Activated CD4-positive, alpha-beta T cell treated with anti-CD3 and anti-CD28 coated beads for 1 hour (primary cell): ENCODE measurements around the gene SRCIN1.
A peak's percentile ranks its signal among the peaks of the same experiment; 100 is the strongest.

Experiments used
- DNase-seq: peaks from one replicate; pipeline ENCODE4 v3.0.0-alpha.2; 2020

The SRCIN1 gene

DNA sequence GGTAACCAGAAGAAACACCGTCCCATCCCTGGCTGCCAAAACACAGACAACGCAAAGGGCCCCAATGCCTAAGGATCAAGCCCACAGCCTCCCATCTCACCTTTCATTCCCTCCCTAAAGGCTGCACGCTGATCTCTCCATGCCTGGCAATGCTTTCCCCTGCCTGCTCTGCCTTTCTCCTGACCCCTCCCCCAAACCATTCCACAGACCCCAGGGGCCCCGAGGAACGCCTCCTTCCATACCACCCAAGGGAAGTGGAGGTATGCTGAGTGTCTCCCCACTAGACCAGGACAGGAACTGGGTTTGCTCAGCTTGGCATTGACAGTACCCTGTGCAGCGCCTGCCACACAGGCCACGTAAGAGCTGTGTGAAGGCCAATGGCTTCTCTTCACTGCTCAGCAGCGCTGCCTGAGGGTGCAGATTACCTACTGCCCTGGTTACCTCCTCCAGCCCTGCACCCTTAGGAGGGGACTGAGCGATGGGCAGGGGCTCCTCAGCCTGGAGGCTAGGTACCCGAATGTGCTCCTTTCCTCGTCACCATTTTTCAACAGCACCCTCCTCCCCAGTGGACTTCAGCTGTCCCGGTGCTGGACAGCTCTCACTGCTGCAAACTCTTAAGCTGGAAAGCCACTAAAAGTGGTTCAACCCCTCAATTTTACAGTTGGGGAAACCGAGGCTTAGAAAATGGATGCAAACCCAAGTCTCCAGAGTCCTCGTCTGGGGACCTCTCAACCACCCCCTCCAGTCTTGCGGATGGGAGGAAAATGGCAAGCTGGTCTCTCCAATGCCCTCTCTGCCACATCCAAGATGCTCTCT is 45.0 kb downstream of the SRCIN1 start:
- no peak for DNase-seq

- no peak for DNase-seq
Observed at GRCh38 chr17:38559880-38560230, 45.9 kb downstream of the SRCIN1 start.

DNA sequence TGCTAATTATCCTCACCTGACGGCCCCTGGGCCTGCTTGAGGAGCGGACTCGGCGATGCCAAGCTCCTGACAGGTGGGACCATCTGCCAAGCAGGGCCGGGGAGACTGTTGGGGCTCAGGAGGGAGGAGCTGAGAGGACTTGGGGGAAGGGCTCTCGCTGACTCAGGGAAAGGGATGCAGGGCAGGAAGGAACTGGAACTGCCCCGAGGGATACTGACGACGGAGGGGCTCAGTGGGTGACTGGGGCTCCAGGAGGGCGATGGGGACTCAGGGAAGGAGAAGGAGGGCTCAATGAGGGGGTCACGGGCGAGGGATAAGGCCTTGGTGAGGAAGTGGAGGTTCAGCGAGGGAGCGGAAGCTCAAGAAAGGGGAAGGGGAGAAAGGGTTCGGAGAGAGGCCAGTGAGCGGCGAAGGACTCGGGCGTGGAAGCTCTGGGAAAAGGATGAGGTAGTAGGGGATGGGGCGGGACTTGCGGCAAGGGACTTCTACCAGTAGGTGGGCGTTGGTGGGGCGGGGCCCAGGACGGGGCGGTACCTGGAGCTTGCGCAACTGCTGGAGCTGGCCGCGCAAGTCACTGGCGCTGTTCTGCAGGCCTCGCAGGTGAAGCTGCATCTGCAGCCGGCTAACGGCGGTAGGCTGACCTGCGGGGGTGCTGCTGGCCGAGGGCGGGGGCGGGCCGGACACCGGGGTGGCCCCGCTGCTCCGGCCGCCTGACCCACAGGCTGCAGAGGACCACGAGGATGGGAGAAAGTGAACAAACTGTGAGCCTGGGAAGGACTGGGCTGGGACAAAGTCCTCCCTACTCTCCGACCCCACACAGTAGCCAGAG is 46.5 kb downstream of the SRCIN1 start:
- DNase-seq = peak; percentile 82

DNA sequence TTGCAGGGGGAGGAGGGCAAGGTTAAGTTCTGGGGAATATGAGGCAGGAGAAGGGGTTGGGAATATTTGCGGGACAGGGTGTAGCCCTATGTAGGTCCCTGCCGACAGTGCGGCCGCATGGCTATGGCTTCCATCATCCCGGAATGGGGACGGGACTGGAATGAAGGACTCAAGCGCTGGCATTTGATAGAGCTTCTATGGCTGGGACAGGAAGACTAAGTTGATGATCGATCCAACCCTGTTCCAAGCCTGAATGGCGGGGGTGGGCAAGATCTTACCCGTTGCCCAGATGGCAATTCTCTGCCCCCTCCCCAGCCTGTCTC is 47.1 kb downstream of the SRCIN1 start:
- DNase-seq = no peak

GRCh38 chr17:38557836-38558727 is 47.7 kb downstream of the SRCIN1 start:
- peak; percentile 83 for DNase-seq

GRCh38 chr17:38557396-38557795 is 48.4 kb downstream of the SRCIN1 start:
- no peak for DNase-seq

DNA sequence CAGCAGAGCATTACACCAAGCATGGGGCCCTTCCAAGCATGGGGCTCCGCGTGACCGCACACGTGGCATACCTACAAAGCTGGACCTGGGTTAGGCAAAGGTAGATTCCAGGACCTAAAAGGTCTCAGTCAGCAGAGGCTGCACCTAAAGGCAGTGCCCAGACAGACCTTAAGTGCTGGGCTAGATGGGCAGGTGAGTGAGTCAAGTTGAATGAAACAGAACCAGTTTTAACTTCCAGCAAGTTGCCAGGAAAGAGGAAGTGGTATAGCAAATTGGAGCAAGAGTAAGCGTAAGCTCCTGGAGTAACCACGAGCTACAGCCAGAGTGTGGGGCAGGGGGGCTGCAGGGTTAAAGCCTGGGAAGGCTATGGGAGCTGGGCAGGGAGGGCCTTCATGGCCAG is 49.5 kb downstream of the SRCIN1 start:
- DNase-seq = no peak

DNA sequence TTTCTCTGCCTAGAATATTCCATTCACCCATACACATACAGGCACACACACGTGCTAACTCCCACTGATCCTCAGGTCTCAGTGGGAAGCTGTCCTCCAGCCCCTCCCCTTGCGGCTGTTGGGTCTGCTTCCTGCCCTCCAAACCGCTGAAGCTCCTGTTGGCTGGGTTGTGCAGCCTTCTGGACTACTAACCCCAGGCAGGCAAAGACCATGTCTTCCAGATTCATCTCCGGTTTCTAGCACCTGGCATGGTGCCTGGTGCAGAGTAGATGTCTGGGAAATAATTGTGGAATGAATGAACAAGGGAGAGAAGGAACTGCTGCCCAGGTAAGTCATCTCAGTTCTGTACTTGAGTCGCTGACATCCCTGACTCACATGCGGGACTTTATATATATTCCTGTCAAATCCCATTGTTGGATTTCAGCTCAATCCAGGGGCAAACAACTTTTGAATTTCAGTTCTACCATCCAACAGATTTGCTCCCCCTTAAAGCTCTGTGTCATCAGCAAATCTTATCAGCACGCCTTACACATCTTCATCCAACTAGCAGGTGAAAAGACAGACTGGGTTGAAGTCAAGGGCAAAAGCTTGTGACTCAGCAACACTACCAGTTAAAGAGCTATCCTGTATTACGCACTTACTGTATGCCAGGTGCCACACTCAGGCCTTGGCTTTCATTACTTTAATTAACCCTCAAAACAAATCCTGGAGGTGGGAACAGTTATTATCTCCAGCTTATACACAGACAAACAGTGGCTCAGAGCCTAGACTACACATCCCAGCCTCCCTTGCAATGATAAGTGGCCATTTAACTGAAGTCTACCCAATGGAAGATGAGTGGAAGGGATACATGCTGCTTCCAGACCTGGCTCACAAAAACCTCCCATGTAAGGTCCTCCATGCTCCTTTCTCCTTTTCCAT is 51.1 kb downstream of the SRCIN1 start:
- DNase-seq = no peak

DNA sequence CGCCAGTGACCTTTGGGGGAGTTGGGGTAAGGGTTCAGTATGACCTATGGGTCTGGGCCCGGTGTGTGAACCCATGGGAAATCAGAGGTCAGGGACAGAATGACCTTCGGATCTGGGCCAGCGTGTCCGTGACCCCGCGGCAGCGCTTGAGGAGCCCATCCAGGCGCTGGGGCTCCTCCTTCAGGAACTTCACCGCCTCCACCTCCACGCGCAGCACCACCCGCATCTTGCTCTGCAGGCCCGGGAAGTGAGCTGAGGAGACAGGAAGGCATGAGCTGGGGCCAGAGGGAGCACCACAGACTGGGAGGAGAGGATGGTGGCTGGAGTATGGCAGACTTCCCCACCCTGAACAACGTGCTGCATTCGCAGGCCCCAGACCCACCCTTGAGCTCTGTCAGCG is 53.4 kb downstream of the SRCIN1 start:
- DNase-seq = no peak

- no peak for DNase-seq
Observed at GRCh38 chr17:38551121-38551520, 54.6 kb downstream of the SRCIN1 start.

GRCh38 chr17:38550661-38551060 is 55.1 kb downstream of the SRCIN1 start:
- no peak for DNase-seq

GRCh38 chr17:38549285-38549684 is 56.5 kb downstream of the SRCIN1 start:
- no peak for DNase-seq

DNA sequence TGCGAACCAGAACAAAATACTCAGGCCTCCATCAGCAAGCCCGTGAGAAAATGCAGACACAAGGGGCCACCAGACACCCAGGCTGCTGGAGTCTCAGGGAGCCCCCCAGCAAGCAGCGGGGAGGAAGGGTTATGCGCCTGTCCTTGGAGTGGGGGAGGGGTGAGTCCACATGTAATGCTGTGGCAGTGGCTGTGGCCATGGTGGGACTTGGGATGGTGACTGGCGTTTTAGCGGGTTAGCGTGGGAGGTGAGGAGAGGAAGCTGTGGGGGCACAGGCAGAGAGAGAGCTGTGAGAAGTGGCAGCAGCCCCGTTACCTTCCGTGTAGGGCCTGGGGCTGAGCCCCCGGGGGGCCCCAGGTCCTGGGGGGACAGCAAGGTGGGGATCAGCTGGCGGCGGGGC is 58.3 kb downstream of the SRCIN1 start:
- DNase-seq = no peak

GRCh38 chr17:38546396-38546795 is 59.4 kb downstream of the SRCIN1 start:
- no peak for DNase-seq

DNA sequence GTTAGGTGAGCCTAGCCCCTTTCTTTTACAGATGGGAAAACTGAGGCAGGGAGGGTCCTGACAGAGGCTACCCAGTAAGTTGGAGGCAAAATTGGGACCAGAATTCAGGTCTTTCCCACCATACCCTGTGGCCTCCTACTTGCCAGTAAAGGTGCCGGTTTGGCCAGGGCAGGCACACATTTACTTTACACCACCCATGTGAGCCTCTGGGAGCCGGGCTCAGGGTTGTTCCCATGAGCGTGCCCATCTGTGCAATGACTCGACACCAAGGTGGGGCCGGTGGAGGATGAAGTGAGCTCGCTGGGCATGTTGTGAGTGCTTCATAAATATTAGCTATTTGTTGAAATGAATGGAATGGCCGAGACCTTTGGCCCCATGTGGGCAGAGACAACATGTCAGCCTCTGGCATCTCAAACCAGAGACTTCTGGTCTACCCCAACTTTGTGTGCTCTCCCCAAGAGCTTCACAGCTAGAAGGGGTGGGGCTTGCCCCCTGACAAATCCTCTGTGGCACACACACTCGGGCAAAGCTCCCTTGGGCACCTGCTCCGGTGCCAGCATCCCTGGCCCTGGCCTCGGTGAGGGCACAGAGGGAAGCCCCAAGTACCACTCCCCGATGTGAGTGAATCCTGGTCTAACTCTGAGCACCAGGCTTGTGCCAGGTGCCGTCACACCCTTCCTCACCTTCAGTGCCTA is 60.1 kb downstream of the SRCIN1 start:
- DNase-seq = no peak

GRCh38 chr17:38544839-38545209 is 60.9 kb downstream of the SRCIN1 start:
- no peak for DNase-seq

- no peak for DNase-seq
Observed at GRCh38 chr17:38544175-38544838, 61.4 kb downstream of the SRCIN1 start.

DNA sequence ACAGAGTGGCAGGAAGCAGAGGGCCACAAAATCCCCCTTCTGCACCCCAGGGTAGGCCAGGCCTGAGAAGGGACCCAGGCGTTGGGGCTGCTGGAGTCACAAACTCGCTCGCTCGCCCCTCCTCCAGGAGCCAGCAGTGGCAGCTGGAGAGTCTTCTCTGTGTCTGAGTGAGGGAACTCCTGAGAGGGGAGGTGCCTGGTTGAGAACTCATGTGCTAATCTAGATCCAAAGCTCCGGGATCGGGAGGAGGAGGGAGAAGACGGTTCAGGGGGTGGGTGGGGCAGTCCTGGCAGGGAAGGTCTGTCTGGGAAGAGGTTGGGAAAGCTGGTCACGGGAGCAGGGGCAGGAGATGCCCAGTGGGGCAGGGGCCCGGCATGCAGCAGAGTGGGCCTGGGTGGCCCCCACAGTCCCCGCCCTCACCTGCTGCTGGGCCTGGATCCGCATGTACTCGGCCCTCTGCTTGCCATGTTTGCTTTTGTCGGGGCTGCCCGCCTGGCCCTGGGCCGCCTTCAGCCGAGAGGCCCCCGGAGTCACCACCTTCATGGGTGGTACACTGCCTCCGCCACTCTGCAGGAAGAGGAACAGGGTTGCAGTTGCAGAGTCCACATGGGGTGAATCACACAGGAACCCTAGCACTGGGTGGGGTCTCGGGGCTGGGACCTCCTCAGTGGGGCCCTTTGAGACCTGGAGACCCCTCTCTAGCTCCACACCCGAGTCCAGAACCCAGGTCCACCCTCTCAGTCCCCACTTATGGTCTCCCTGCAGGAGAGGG is 62.2 kb downstream of the SRCIN1 start:
- DNase-seq = no peak

DNA sequence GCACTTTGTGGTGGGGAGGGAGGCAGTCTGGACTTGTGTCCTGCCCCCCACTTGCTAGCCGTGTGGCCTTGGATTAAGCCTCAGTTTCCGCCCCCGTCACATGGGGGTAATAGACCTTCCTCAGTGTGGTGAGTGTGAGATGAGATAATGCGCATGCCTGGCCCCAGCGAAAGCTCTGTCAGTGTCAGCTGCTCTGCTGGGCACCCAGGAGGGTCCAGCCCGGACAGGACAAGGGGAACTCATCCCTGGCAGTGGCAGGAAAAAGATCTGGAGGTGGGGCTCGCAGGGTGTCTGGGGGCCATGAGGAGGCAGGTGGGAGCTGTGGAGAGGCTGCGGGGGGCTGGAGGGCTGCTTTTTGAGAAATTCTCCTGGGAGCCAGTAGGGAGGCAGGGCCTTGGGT is 63.5 kb downstream of the SRCIN1 start:
- no peak for DNase-seq

DNA sequence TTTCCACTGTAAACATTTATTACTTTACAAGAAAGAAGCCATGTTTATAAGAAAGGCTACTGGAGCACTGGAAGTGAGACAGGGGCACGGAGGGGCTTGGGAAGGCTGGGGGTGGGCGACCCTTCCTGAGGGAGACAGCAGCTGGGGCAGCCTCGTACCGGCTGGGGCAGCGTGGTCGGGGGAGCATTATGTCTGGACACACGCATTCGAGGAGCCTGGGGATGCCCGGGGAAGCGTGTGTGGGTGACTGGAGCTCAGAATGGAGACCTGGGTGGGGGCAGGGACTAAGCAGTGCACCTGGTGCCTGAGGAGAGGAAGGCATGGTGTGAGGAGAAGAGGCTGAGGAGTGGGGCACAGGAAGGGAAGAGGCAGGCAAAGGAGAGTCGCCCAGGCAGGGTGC is 64.5 kb downstream of the SRCIN1 start:
- DNase-seq = no peak
